Suprapubic skin (tissue), 3 donors: ENCODE data around the gene HBG2.

Experiments
- POLR2A ChIP-seq, 2 donors: fragments of 450-650 bp; IDR thresholded peaks; one replicate each; pipeline ENCODE4 v1.6.1; 2017; ENCODE audit warnings: antibody characterized with exemption in 2 of 2, mild to moderate bottlenecking in 2 of 2, moderate library complexity in 2 of 2
- TF ChIP-seq, protein P1 (sequence below), 2 donors: fragments of 200-600 bp in 1 of 2; fragments of 450-650 bp in 1 of 2; sonication (generic) in 1 of 2; IDR thresholded peaks; one replicate each; pipeline ENCODE4 v1.5.1; 2016 to 2019; ENCODE audit warnings: antibody characterized with exemption in 2 of 2, mild to moderate bottlenecking in 1 of 2, moderate library complexity in 1 of 2

DNA sequence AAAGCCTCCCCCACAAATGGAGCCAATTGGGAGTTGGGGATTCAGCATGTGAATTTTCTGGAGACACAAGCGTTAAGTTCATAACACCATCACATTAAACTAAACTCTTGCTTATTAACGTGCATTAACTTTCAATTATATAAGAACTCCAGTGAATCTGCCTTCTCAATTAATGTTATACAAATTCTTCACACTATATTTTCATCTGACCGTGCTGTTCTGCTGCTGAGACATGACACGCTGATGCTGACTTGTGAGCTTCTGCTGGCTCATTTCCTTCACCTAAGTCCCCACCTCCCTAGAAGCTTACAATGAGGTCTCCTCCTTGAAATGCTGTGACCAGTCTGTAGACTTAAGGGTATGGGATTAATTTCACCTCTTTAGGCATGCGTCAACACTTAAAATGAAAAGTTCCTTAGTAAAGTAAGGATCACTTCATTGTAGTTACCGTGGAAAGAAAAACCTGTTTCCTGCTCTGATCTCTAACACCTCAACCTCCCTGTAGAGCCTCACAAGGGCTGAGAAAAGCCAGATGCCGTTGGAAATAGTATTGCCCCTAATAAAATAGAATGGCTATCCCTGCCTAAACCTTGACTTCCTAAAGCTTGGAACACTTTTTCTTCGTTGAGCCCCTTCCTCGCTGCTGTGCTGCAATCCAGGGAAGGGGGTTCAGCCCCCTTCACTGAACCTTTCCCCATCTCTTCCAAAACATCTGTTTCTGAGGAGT lies 2.2 kb downstream of the HBG2 start:
- TF ChIP-seq POLR2A (IDR thresholded peaks at IDR 0.05) = no peak
- TF ChIP-seq, protein P1, sequence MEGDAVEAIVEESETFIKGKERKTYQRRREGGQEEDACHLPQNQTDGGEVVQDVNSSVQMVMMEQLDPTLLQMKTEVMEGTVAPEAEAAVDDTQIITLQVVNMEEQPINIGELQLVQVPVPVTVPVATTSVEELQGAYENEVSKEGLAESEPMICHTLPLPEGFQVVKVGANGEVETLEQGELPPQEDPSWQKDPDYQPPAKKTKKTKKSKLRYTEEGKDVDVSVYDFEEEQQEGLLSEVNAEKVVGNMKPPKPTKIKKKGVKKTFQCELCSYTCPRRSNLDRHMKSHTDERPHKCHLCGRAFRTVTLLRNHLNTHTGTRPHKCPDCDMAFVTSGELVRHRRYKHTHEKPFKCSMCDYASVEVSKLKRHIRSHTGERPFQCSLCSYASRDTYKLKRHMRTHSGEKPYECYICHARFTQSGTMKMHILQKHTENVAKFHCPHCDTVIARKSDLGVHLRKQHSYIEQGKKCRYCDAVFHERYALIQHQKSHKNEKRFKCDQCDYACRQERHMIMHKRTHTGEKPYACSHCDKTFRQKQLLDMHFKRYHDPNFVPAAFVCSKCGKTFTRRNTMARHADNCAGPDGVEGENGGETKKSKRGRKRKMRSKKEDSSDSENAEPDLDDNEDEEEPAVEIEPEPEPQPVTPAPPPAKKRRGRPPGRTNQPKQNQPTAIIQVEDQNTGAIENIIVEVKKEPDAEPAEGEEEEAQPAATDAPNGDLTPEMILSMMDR (IDR thresholded peaks at IDR 0.05) = no peak
